ENCODE results near the gene UNCX. TPM values are rescaled to one million over a fixed set of nuclear protein-coding genes. Genes with fewer than 3 reads are reported as not detected.
"Not testable (repeated sequence)": the region's sequence is repeated elsewhere in the genome, so short reads cannot be mapped to it uniquely, and the experiment has no call there.

Gene UNCX
- total RNA-seq, 1 donor from 2014 or later = not detected

DNA sequence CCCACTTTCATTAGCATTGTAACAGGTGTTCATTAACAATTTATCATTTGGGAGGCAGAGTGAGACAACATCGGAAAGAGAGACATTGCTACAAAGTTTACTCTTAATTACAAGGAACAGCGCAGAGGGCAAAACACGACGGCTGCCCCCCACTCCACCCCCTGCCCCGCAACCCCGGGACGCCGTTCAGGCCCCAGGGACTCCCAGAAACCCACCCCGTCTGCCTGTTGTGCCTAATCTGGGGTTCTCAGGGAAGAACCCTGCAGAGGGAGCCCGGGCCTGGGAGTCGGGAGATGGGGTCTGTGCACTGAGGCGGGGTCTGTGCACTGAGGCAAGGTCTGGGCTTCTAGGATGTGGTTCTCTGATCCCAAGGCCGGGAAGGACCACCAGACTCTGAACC, 25.2 kb downstream of the UNCX start:
- DNase-seq = no peak

DNA sequence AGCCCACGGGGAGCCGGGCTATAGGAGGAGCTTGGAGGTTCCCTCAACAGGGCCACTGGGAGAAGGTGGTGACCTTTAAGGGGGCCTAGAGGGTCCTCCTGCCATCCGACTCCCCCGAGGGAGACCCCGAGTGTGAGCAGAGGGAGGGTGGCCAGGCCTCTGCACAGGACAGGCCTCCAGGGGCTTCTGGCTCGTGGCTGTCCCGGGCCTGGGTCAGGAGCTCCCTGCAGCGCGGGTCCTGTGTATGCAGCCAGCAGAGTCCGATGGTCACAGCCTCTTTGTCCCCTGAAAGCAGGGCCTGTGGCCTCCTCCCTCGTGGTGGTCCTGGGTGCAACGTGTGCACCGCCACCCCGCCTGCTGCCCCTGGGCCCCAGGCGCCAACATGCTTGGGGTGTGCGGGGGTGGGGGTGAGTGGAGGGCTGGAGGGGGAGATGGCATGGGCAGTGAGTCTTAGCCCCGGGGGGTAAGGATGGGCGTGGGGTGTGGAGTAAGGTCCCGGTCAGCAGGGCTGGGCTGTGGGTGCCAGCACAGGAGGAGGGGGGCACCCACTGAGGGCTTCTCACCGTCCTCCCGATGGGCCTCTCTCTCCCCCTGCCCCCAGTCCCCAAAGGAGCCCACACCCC, 27.1 kb downstream of the UNCX start:
- no peak for DNase-seq

GRCh38 chr7:1260244-1260635, 27.6 kb downstream of the UNCX start:
- DNase-seq = no peak

DNA sequence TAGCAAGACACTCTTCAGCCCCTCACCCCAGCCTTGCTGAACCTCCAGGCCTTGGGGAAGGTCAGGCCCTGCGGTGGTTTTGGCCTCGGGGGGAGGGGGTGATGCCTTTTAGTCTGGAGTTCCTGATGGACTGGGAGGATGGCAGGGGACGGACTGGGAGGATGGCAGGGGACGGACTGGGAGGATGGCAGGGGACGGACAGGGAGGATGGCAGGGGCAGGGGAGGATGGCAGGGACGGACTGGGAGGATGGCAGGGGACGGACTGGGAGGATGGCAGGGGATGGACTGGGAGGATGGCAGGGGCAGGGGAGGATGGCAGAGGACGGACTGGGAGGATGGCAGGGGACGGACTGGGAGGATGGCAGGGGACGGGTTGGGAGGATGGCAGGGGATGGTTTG, 28.4 kb downstream of the UNCX start:
- DNase-seq = not testable (repeated sequence)

DNA sequence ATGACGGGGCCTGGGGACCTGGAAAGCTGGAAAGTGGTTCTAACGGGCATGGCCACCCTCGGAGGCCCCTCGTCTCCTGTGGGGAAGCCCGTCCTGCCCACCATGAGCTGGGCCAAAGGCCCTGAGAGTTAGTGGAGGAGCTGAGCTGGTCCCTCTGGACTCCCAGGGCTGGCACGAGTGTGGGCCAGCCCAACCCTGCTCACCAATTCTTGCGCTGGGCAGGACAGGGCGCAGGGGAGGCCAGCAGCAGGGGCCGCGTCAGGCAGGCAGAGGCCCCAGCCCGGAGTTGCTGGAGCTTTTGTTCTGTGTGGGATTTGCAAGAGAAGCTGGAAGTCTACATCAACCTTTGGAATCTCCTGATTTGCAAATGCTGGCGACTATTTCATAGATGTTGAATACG, 29.8 kb downstream of the UNCX start:
- no peak for DNase-seq

- no peak for DNase-seq
Measured at GRCh38 chr7:1263391-1263951, 30.8 kb downstream of the UNCX start.

DNA sequence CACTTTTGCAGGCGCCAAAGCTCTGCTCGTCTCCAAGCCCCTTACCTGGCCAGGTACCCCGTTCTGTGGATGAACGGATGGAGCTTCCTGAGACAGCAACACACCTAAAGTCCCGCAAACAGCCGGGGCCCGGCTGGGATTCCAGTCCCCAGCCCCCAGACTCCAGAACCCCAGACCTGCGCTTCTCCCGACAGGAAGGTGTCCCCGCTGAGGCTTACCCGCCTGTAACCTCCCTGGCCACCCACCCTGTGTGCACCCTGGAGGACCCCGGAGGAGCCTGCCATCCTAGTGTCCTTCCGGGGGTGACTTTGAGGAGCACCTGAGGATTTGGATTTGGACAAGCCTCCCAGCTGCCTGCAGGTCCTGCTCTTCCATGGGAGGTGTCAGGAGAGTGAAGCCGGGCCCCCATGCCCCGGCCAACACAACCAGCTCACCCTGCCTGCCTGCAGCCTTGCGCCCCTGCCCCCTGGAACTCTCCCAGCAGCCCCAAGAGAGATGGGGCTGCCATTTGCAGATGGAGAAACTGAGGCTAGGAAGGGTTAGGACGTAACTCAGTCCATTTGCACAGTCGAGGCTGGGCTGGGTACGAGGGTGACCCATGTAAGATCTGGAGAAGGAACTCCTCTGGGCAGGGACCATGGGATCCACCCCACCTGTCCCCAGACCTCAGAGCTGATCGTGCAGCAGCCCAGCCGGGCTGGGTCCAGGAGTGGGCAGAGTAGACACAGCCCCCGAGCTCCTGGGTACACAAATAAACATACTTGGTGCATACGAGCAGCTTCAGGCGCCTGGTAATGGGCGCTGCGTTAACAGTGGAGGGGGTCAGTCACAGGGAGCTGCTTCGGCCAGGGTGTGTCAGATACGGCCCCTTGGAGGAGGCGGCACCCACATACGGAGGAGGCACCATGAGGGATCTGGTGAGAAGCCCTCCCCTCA, 31.9 kb downstream of the UNCX start:
- no peak for DNase-seq

GRCh38 chr7:1267016-1267900, 34.6 kb downstream of the UNCX start:
- DNase-seq = no peak

GRCh38 chr7:1268076-1268815, 35.6 kb downstream of the UNCX start:
- no peak for DNase-seq

- no peak for DNase-seq
Measured at GRCh38 chr7:1268866-1269265, 36.2 kb downstream of the UNCX start.

GRCh38 chr7:1269336-1269890, 36.7 kb downstream of the UNCX start:
- DNase-seq = no peak

DNA sequence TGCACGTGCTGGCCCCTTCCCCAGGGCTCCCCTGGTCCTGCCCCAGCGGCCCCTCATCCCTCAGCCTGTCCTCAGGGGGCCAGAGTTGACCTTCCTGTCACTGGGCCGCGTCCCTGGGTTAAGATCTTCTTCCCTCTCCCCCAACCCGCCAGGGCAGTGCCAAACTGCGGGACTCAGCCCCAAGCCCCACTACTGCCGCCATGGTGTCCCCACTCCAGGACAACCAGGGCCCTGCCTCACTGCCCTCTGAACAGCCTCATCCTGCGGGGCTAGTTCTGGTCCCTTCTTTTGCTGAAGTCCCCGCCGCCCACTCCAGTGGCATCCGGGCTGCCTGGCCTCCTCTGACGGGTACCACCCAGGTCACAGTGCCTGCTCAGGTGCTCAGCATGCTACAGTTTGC, 37.5 kb downstream of the UNCX start:
- no peak for DNase-seq

DNA sequence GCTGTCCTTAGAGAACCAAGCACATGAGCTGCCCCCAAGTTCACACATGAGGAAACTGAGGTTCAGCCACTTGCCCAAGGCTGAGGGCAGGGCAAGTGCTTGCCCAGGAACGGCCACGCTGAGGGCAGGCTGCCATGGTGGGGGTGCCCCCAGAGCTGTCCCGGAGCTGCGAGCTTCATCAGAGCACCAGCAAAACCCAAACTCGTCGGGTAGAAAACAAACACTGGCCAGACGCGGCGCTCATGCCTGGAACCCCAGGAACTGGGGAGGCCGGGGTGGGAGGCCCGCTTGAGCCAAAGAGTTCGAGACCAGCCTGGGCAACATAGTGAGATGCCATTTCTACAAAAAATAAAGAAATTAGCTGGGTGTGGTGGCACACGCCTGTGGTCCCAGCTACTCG, 38.4 kb downstream of the UNCX start:
- no peak for DNase-seq

GRCh38 chr7:1271656-1272055, 39.0 kb downstream of the UNCX start:
- DNase-seq = no peak

DNA sequence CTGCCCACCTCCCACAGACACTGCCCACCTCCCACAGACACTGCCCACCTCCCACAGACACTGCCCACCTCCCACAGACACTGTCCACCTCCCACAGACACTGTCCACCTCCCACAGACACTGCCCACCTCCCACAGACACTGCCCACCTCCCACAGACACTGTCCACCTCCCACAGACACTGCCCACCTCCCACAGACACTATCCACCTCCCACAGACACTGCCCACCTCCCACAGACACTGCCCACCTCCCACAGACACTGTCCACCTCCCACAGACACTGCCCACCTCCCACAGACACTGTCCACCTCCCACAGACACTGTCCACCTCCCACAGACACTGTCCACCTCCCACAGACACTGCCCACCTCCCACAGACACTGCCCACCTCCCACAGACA, 39.5 kb downstream of the UNCX start:
- DNase-seq = not testable (repeated sequence)

- no peak for DNase-seq
Measured at GRCh38 chr7:1274121-1274875, 41.6 kb downstream of the UNCX start.

GRCh38 chr7:1274876-1275375, 42.3 kb downstream of the UNCX start:
- no peak for DNase-seq

GRCh38 chr7:1275451-1276381, 43.0 kb downstream of the UNCX start:
- no peak for DNase-seq

GRCh38 chr7:1276626-1277175, 44.0 kb downstream of the UNCX start:
- no peak for DNase-seq

Measured in skin of body (tissue), 2 donors.